GM12892 (cell line): Measurements from ENCODE around the gene IGFL2.

Source experiments
- POLR2A ChIP-seq: IDR thresholded peaks from 2 replicates; pipeline ENCODE4 v1.6.1; 2011; ENCODE audit warnings: low read depth, low read length, control low read depth
- POLR2AphosphoS5 ChIP-seq: IDR thresholded peaks from 2 replicates; pipeline ENCODE4 v1.6.1; 2011; ENCODE audit warnings: low read depth, low read length, control low read depth
- TAF1 ChIP-seq: IDR thresholded peaks from 2 replicates; pipeline ENCODE4 v1.6.1; 2011; ENCODE audit warnings: low read depth, mild to moderate bottlenecking, control low read depth, low read length, borderline replicate concordance

DNA sequence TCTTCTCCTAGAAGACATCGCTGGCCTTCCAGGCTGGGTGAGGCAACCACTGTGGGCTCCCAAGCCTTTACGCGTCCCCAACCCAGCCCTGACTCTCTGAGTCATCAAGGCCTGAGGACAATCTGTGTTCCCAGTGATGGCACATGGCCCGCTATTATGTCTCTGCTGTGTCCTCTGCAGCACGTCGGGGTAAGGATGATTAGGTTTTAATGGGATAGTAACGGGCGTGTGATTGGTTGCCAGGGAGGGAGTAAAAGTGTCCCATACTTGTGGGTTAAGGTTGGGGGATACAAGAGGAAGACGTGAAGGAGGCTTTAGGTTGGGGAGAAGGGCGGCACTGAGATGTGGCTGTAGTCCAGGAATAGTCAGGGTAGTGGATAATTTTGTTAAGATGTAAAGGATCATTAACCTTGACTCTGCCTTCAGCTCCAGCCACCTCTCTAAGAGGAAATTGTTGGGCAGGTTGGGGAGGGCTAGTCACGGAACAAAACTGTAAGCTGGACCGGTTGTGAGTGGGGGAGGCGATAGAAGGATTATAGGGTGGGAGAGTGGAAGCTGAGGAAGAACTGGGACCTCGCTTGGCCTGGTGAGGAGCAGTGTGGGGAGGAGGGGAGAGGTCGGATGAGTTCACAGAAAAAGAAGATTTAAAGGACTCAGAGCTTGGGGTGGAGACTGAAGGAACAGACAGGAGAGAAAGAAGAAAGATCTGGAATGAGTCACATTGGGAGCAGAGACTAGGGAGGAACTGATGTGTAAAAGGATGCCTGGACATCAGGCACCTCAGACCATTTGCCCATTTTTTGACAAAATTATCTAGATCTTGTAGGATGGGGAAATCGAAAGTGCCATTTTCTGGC, 53.6 kb downstream of the IGFL2 start:
- TF ChIP-seq TAF1 (no peak), POLR2A (no peak), POLR2AphosphoS5 (no peak)
